Renal cortex interstitium (tissue), 15 donors: ENCODE data around the gene P2RY13. TPM values are rescaled to one million over a fixed set of nuclear protein-coding genes. Genes with fewer than 3 reads are reported as not detected.

Source experiments
- DNase-seq, 11 donors: peaks; one replicate each; pipeline ENCODE4 v3.0.0-alpha.2; 2013; ENCODE audit warnings: low read depth in 9 of 11, low spot score in 4 of 11; ENCODE audit errors: extremely low read depth in 1 of 11
- long read RNA-seq, 16 experiments: transcript quantifications; one replicate each; lab custom pipeline, GENCODE V29; 2026
- polyA plus RNA-seq, 3 donors: library from polyadenylated mRNA; unstranded; fragments of 120-200 nt; gene quantifications; one replicate each; pipeline ENCODE4 v1.2.1, GENCODE V29; 2013; ENCODE audit not compliant: insufficient read length in 3 of 3

Gene P2RY13
- 1 to 10 TPM in 2 of 3 donors, under 1 TPM in 1; 0.33 to 1.5 (median 1.5) TPM for polyA plus RNA-seq
- long read RNA-seq, donor 1 = 0 reads
- long read RNA-seq, donor 2 = 0 reads
- long read RNA-seq, donor 3, partial matches to known transcripts = 0 of 2 reads
- long read RNA-seq, donor 3, other reads (novel, unspliced or antisense) = 0 of 2 reads
- long read RNA-seq, donor 4, partial matches to known transcripts = 0 of 1 reads
- long read RNA-seq, donor 4, other reads (novel, unspliced or antisense) = 0 of 1 reads
- long read RNA-seq, donor 5 = 0 reads
- long read RNA-seq, donor 6 = 0 reads
- long read RNA-seq, donor 7 = 0 reads
- long read RNA-seq, donor 8 = 0 reads
- long read RNA-seq, donor 9 = 0 reads
- long read RNA-seq, donor 10, partial matches to known transcripts = 0 of 1 reads
- long read RNA-seq, donor 10, other reads (novel, unspliced or antisense) = 0 of 1 reads
- long read RNA-seq, donor 11 = 0 reads
- long read RNA-seq, donor 12, partial matches to known transcripts = 0 of 1 reads
- long read RNA-seq, donor 12, other reads (novel, unspliced or antisense) = 0 of 1 reads
- long read RNA-seq, donor 13, partial matches to known transcripts = 0 of 1 reads
- long read RNA-seq, donor 13, other reads (novel, unspliced or antisense) = 0 of 1 reads
- long read RNA-seq, donor 14, partial matches to known transcripts = 0 of 1 reads
- long read RNA-seq, donor 14, other reads (novel, unspliced or antisense) = 0 of 1 reads
- long read RNA-seq, donor 15 = 0 reads
- long read RNA-seq, donor 16, partial matches to known transcripts = 0 of 1 reads
- long read RNA-seq, donor 16, other reads (novel, unspliced or antisense) = 0 of 1 reads

DNA sequence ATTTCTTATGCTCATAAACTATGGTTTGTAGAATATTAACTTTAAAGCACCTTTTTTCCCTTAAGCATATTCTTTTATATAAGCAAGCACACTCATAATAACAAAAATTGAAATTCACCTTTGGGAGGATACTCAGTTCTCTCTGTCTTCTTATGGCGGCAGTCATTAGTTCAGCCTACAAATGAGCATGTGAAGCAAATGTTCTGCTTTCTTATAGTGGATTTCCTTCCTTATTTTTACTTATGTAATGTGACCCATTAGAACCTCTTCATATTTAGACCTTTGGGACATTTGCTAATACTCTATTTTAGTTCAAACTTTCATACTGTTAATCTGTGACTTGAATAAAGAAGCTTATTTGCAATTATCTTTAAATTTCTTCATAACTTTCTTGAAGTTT, at the start of gene P2RY13:
TSS of gene P2RY13 (minus strand) at position 187 of the 400 bp plus-strand sequence. CDS start at position 166, 21 bp downstream.
- no peak for DNase-seq

DNA sequence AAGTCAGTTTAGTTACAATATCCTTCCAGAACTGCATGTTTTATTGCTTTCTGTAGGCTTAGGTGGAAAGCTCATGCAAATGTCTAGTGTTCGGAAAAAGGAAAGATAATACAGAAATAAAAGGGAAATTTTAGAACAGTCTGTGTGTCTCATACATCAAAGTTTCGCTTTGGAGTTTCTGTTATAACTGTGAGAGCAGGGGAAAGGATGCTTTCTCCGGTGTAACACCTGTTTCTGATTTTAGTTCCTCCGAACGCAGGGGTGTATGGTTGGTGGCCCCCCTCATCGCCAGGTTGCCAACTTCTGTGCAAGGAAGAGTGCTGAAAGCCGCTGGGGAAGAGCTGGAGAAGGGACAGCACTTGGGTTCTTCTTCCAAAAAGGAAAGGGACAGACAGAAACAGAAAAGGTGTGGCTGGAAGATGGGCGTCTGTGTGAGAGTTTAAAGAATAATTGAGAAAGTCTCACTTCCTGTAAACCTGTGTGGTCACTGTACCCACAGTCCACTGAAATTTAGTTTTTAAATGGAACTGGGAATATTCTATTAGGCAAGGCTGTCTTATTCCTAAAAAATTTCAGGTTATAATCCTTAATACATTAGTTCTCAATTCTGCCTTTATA, 48.5 kb upstream of the P2RY13 start:
- no peak for DNase-seq

DNA sequence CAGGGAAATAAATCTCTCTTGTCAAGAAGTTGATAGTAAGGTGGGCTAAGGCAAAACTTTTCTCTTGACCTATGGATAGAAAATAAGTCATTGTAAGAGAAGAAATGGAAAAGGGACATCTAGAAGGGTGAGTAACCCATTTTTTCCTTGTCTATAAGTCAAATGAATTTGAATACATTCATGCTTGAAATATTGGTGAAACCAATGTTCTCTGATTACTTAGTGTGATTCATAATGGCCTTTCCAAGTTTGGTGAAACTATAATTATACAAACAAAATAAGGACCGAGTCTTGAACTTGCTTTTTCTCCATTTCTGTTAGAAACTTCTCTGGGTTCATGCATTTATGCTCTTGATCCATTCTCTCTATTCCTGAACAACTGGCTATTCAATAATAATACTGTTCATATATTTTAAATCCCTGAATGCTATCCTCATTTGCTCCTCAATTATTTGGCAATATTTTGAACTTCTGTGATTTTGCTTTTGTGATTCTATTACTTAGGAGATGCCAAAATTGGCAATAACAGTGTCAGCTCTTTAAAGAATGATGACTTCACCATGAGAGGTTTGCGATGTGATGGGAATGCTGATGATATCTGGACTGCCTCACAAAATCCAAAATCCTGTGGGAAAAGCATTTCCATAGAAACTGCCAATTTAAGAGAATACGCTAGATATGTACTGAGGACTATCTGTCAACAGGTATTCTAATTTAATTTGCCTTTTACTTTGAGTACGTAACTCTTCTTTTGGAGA, 42.9 kb upstream of the P2RY13 start:
- DNase-seq = no peak

DNA sequence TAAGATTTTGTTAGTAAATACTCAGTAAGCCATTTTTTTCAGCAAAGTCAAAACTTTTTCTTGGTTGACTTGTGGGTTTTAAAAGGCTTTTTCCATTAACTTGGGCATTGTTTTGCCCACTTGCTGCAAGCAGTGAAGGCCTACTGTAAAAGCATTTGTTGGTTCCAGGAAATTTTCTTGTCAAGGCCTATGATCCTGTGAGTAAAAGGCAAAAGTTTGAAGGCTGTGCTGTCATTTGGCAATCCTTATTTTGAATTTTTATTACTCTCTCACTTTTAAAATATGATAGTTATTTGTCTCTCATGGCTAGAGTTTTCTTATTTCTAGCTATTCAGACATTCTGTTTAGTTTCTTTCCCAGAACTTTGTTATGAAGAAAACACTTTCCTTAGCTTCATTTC, 42.2 kb upstream of the P2RY13 start:
- DNase-seq = no peak

GRCh38 chr3:151367448-151367847, 38.1 kb upstream of the P2RY13 start:
- DNase-seq = no peak

- no peak for DNase-seq
Measured at GRCh38 chr3:151366993-151367392, 37.6 kb upstream of the P2RY13 start.

DNA sequence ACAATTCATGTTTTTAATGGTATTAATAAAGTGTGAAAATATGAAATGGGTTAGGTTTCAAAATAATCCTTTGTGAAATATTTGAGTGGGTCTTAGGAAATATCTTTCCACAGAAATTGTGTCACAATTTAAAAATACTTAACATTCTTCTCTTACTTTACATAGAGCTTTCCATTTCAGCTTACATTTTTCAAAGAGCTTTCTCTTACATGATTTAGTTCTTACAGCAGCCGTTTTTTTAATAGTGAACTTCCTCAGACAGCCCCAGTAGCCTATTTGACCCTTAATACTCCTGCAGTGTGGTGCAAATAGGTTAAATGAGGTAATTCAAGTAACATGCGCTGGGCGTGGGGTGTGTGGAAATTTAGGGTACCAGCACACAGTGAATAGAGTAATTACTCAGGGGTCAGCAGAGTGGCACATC, 33.4 kb upstream of the P2RY13 start:
- DNase-seq = no peak

- DNase-seq = no peak
Measured at GRCh38 chr3:151357463-151357850, 28.1 kb upstream of the P2RY13 start.

DNA sequence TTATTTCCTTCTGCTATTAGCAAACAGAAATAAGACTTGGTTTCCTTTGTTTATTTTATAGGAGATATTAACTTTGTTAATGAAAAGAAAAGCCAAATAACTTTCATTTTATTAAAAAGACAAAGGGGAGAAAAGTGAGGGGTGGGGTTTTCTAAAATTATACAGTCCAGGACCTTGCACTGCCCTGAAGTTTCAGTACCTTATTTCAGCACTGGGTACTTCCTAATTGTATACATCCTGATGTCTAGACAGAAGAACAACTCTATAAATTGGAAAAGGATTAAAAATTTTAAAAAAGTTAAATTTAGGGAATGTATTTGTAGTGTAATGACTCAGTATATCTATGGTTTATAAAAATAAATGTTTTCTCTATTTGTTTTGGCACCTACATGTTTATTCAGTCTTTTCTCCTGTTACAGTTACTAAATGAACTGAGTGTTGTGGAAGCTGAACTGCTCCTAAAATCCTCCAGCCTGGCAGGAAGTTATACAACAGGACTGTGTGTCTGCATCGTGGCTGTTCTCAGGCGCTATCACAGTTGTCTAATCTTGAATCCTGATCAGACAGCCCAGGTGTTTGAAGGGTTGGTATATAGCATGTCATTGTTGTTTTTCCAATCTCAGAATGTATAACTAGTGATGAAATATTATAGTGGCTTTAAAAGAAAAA, 27.6 kb upstream of the P2RY13 start:
- DNase-seq = no peak

DNA sequence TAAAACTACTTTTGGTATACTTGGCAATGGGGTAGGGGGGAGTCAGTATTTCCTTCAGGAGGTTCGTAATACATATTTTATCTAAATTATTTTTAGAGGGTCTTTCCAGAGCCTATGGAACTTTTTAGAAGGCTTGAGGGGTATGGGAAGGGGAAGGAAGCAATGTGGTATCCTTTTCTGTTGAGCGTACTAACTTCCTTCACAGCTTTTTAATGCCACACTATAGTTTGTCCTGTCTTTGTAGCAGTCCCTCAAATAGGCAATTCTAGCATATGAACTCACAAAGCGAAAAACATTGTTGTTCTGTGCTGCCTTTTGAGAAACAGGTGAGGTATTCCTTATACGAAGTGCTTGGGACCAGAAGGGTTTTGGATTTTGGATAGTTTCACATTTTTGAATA, 22.3 kb upstream of the P2RY13 start:
- DNase-seq = no peak

DNA sequence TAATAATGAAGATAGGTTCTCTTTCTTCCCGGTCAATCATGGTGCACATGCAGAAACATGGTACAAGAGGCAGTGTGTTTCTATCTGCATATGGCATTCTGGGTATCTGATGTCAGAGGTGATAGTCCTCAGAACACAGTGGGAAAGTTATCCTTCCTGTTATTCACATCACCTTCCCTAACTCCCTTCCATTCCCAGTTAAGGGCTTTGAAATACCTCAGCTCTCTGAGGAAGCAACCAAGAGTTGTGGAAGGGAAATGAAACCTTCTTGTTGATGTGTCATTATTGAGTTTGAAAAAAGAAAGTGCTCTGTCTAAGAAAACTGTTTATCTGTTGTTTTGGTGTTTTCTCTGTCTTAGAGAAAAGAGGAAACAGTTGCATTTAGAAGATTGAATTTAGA, 21.9 kb upstream of the P2RY13 start:
- DNase-seq = no peak

DNA sequence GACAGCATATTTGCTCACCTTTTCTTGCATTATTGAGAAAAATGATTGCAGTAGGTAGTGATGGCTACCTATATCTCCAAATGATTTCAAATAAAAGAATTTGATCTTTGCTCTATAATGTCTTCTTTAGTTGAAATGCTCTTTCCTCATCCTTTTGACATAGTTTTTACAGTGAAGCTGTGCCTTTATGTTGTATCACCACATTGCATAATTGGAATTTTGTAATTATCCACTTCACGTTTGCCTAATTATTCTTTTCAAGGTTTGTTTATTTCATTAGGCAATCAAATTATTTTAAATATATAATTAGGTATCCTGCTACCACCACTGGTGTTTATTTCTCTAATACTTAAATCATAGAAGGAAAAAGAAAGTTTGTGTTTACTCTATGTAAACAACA, 21.3 kb upstream of the P2RY13 start:
- no peak for DNase-seq

GRCh38 chr3:151347432-151347831, 18.1 kb upstream of the P2RY13 start:
- no peak for DNase-seq

GRCh38 chr3:151346292-151346691, 16.9 kb upstream of the P2RY13 start:
- no peak for DNase-seq

DNA sequence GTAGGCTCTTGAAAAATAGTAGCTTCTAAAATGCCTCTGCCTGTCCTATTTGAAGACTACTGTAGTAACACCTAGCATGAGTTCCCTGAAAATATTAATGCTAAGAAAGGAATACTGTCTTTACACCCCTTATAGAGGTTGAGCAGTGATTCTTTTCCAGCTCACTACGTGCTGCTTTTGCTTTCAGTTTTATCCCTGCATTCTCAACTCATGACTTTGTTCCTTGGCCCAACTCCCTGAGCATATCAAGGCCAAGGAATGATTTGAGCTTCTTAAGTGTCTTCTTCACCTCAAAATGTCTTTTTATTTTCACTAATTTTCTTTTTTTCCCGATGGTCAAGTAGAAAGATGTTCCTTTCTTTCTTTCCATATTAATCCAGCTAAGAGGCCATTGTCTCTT, 16.5 kb upstream of the P2RY13 start:
- no peak for DNase-seq

GRCh38 chr3:151331696-151332095, 2.3 kb upstream of the P2RY13 start:
- DNase-seq = no peak

- no peak for DNase-seq
Measured at GRCh38 chr3:151330899-151331298, 1.6 kb upstream of the P2RY13 start.

DNA sequence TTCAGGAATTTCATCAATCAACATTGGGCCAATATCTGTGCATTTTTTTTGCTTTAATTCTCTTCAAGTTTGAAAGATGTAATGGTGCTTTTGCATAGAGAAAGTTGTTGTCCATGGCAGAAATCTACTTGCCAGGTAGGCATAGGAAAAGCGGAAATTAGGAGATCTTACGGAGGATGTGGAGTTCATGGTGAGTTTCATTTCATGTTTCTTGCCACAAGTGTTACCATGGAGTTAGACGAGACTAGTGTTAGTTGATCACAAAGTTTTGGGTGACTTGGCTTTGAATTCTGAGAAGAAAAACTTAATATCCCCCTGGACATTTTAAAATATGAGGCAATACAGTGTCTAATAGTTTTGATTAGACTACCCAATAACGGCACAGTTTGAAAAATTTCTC, 1.0 kb upstream of the P2RY13 start:
- DNase-seq = no peak
